LNCAP (cell line): ENCODE measurements around the gene TRIM10.

Experiments
- TF ChIP-seq, protein P1 (sequence below): fragments of 450-650 bp; IDR thresholded peaks from 2 replicates; pipeline ENCODE4 v1.5.1; 2017; ENCODE audit warnings: mild to moderate bottlenecking

The TRIM10 gene

DNA sequence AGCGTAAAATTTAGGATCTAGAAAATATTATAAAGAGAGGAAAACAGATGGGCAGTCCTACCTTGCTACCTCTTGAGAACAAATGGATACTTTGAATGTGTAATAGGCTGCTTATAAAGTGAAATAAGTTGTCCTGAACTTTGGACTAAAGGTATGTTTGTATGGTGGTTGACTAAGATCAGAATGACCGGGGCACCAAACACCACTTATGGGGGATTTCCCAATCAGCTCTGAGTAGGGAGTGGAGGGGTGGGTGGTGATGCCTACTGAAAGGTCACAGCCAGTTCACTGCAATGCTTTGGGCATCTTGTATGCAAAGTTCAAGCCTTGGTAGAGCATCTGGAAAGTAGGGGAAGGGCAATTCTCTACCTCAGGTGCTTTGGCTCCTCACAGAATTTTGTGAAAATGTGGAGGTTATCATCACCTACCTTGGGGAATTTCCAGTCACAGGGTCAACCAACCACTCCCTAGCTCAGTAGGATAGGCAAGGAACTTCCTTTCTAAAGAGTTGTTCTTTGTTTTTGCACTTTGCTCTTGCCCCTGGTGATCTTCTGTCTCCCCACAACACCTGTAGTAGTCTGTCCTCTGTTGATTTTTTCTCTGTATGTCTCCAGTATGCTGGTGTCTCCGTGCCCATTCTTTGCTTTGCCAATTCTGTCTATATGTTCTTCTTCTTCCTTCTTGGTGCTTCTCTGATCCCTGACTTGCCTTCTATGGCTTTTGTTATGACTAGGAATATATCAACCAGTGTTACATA lies 47.8 kb downstream of the TRIM10 start, which contains the start of gene TRIM31:
Gene TRIM31 (minus strand): TSS at position 88 of the 757 bp plus-strand sequence. CDS start 285 bp downstream, outside the sequence.
- TF ChIP-seq, protein P1, sequence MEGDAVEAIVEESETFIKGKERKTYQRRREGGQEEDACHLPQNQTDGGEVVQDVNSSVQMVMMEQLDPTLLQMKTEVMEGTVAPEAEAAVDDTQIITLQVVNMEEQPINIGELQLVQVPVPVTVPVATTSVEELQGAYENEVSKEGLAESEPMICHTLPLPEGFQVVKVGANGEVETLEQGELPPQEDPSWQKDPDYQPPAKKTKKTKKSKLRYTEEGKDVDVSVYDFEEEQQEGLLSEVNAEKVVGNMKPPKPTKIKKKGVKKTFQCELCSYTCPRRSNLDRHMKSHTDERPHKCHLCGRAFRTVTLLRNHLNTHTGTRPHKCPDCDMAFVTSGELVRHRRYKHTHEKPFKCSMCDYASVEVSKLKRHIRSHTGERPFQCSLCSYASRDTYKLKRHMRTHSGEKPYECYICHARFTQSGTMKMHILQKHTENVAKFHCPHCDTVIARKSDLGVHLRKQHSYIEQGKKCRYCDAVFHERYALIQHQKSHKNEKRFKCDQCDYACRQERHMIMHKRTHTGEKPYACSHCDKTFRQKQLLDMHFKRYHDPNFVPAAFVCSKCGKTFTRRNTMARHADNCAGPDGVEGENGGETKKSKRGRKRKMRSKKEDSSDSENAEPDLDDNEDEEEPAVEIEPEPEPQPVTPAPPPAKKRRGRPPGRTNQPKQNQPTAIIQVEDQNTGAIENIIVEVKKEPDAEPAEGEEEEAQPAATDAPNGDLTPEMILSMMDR, result no peak

DNA sequence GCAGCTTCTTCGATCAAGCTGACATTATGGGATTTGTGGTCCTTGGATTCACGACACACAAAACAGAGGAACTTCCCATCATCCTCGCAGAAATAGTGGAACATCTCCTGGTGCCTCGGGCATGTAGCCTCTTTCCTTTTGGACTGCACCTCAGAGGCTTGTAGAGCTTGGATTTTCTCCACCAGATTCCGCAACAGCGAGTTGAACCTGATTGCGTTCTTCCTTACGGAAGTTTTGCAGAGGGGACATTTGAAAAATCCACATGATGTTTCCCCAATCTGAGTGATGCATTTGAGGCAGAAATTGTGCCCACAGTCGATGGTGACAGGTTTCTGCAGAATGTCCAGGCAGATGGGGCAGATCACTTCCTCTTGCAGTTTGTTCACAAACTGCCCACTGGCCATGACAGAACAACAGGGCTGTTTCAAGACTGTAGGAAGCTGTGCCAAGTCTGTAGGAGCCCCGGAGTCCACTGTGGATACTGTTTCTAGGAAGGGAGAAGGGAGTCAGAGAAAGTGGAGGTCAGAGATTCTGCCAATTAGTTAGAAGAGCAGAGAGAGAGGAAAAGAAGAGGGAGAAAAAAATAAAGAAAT lies 48.5 kb downstream of the TRIM10 start:
- TF ChIP-seq, protein P1, result no peak

GRCh38 chr6:30111266-30111856 lies 49.6 kb downstream of the TRIM10 start:
- TF ChIP-seq, protein P1, result no peak

GRCh38 chr6:30104661-30105060 lies 56.4 kb downstream of the TRIM10 start:
- TF ChIP-seq, protein P1, result no peak

- TF ChIP-seq, protein P1, result no peak
Observed at GRCh38 chr6:30103872-30104179, 57.2 kb downstream of the TRIM10 start.

DNA sequence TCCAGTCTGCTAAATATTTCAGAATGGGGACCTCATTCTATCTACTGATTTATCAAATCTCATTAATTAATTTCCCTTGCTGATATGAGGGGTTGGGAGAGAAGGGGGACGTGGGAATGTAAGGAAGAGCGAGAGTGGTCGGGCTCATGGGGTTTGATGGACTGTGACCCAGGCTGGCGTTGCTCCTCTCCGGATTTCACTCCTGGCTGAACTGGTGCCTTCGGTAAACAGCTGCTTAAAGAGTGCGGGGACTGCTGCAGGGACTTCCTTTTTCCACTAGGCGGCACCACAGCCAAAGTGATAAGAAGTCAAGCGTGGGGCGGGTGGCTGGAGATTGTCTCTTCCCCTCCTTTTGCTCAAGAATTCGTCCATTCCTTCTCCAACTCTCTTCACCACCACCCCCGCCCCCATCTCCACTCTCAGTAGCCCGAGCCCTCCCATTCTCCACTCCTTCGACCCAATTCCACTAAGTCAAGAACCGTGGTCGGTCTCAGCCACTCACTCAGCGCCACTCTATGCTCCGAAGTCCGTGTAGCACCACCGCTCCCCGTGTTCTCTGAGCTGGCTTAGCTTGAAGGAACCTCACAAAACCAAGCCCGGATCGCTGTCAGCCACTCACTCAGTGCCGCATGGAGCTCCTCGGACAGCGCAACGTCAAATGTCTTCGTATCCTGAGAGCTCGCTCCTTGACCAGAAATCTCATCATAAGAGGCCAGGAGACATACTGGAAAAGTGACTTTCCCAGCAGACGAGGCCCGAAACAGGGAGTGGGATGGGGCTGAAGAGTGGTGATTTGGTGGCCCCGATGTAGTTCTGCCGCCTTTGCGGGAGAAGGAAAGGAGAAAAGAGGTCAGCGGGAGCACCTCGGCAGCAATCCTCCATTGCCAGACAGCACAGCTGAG lies 57.8 kb downstream of the TRIM10 start:
- TF ChIP-seq, protein P1, result peak; percentile 83

GRCh38 chr6:30102414-30102969 lies 58.5 kb downstream of the TRIM10 start:
- TF ChIP-seq, protein P1, result no peak
